ENCODE results near the gene RAPGEF6. TPM values are rescaled to one million over a fixed set of nuclear protein-coding genes. Genes with fewer than 3 reads are reported as not detected.

RAPGEF6 gene
- total RNA-seq, 2 experiments from 2014 or later, result 26.7 to 31.3 TPM

GRCh38 chr5:131659841-131660240 is 24.8 kb upstream of the RAPGEF6 start:
- Mint-ChIP-seq H3K27me3 (no peaks in the 10 kb centered on the region), H3K9me3 (no peaks in the 10 kb centered on the region), H3K27ac (no peak overlapping the region), H3K4me1 (ENCODE audit: low read depth) (peaks cover 2% of the 10 kb centered on the region), H3K36me3 (peaks cover 28% of the 10 kb centered on the region), H3K4me3 (no peak overlapping the region)
- DNase-seq, result no peak
- intact Hi-C loops (cut with micrococcal nuclease), result no loop called here
- ChIA-PET CTCF (no interaction called here), POLR2A (no interaction called here)

- peaks cover 31% of the 10 kb centered on the region for H3K36me3 Mint-ChIP-seq
- peaks cover 2% of the 10 kb centered on the region for H3K4me1 Mint-ChIP-seq (ENCODE audit: low read depth)
- CTCF ChIA-PET, result no interaction called here
- H3K27ac Mint-ChIP-seq, result no peak overlapping the region
- POLR2A ChIA-PET, result interaction anchor here (0.8 kb wide), 1 partner anchor 528 kb away, joined by 4 read pairs; no protein-coding TSS in a partner anchor
- DNase-seq, result no peak
- no peaks in the 10 kb centered on the region for H3K9me3 Mint-ChIP-seq
- intact Hi-C loops (cut with micrococcal nuclease), result no loop called here
- H3K27me3 Mint-ChIP-seq, result no peaks in the 10 kb centered on the region
- no peak overlapping the region for H3K4me3 Mint-ChIP-seq
Observed at GRCh38 chr5:131659290-131659689, 24.3 kb upstream of the RAPGEF6 start.

GRCh38 chr5:131654776-131655175 is 19.7 kb upstream of the RAPGEF6 start:
- Mint-ChIP-seq H3K27me3 (no peaks in the 10 kb centered on the region), H3K36me3 (peaks cover 42% of the 10 kb centered on the region), H3K4me1 (ENCODE audit: low read depth) (peaks cover 2% of the 10 kb centered on the region), H3K4me3 (no peak overlapping the region), H3K9me3 (no peaks in the 10 kb centered on the region), H3K27ac (no peak overlapping the region)
- intact Hi-C loops (cut with micrococcal nuclease), result no loop called here
- no peak for DNase-seq
- POLR2A ChIA-PET, result no interaction called here
- CTCF ChIA-PET, result no interaction called here

- no peak overlapping the region for H3K27ac Mint-ChIP-seq
- no peaks in the 10 kb centered on the region for H3K9me3 Mint-ChIP-seq
- no peak overlapping the region for H3K4me3 Mint-ChIP-seq
- H3K4me1 Mint-ChIP-seq (ENCODE audit: low read depth), result peaks cover 2% of the 10 kb centered on the region
- ChIA-PET POLR2A (no interaction called here), CTCF (no interaction called here)
- peaks cover 40% of the 10 kb centered on the region for H3K36me3 Mint-ChIP-seq
- DNase-seq, result no peak
- intact Hi-C loops (cut with micrococcal nuclease), result no loop called here
- H3K27me3 Mint-ChIP-seq, result no peaks in the 10 kb centered on the region
Observed at GRCh38 chr5:131654309-131654708, 19.3 kb upstream of the RAPGEF6 start.

GRCh38 chr5:131649161-131649560 is 14.1 kb upstream of the RAPGEF6 start:
- no peak for DNase-seq
- POLR2A ChIA-PET, result interaction anchor here (0.6 kb wide), 1 partner anchor 13 kb away, joined by 3 read pairs; no protein-coding TSS in a partner anchor
- H3K36me3 Mint-ChIP-seq, result peaks cover 36% of the 10 kb centered on the region
- no peak overlapping the region for H3K27ac Mint-ChIP-seq
- no peaks in the 10 kb centered on the region for H3K27me3 Mint-ChIP-seq
- intact Hi-C loops (cut with micrococcal nuclease), result no loop called here
- no peaks in the 10 kb centered on the region for H3K9me3 Mint-ChIP-seq
- H3K4me1 Mint-ChIP-seq (ENCODE audit: low read depth), result no peaks in the 10 kb centered on the region
- CTCF ChIA-PET, result no interaction called here
- H3K4me3 Mint-ChIP-seq, result no peak overlapping the region

- peaks cover 36% of the 10 kb centered on the region for H3K36me3 Mint-ChIP-seq
- H3K4me1 Mint-ChIP-seq (ENCODE audit: low read depth), result no peaks in the 10 kb centered on the region
- no peaks in the 10 kb centered on the region for H3K27me3 Mint-ChIP-seq
- intact Hi-C loops (cut with micrococcal nuclease), result no loop called here
- no peak overlapping the region for H3K27ac Mint-ChIP-seq
- DNase-seq, result no peak
- CTCF ChIA-PET, result interaction anchor here (1.0 kb wide), 1 partner anchor 57 kb away, joined by 3 read pairs; no protein-coding TSS in a partner anchor
- POLR2A ChIA-PET, result interaction anchor here (0.5 to 0.6 kb wide), 2 partner anchors 15 to 110 kb away, joined by 3 to 4 read pairs; no protein-coding TSS in a partner anchor
- H3K9me3 Mint-ChIP-seq, result no peaks in the 10 kb centered on the region
- H3K4me3 Mint-ChIP-seq, result no peak overlapping the region
Observed at GRCh38 chr5:131647048-131647769, 12.2 kb upstream of the RAPGEF6 start.

GRCh38 chr5:131644822-131645221 is 9.8 kb upstream of the RAPGEF6 start:
- no peak overlapping the region for H3K4me3 Mint-ChIP-seq
- CTCF ChIA-PET, result interaction anchor here (1.2 kb wide), 1 partner anchor 55 kb away, joined by 4 read pairs; no protein-coding TSS in a partner anchor
- H3K36me3 Mint-ChIP-seq, result peaks cover 14% of the 10 kb centered on the region
- no peak overlapping the region for H3K27ac Mint-ChIP-seq
- peaks cover 10% of the 10 kb centered on the region for H3K4me1 Mint-ChIP-seq (ENCODE audit: low read depth)
- intact Hi-C loops (cut with micrococcal nuclease), result no loop called here
- no peaks in the 10 kb centered on the region for H3K27me3 Mint-ChIP-seq
- no peaks in the 10 kb centered on the region for H3K9me3 Mint-ChIP-seq
- POLR2A ChIA-PET, result no interaction called here
- DNase-seq, result no peak

- intact Hi-C loops (cut with micrococcal nuclease), result no loop called here
- ChIA-PET POLR2A (no interaction called here), CTCF (interaction anchor here (1.2 kb wide), 1 partner anchor 55 kb away, joined by 4 read pairs; no protein-coding TSS in a partner anchor)
- Mint-ChIP-seq H3K36me3 (peaks cover 11% of the 10 kb centered on the region), H3K9me3 (no peaks in the 10 kb centered on the region), H3K4me3 (no peak overlapping the region), H3K4me1 (ENCODE audit: low read depth) (peaks cover 14% of the 10 kb centered on the region), H3K27ac (no peak overlapping the region), H3K27me3 (no peaks in the 10 kb centered on the region)
- no peak for DNase-seq
Observed at GRCh38 chr5:131644370-131644769, 9.3 kb upstream of the RAPGEF6 start.

GRCh38 chr5:131641494-131641893 is 6.5 kb upstream of the RAPGEF6 start:
- Mint-ChIP-seq H3K27me3 (no peaks in the 10 kb centered on the region), H3K27ac (no peak overlapping the region), H3K9me3 (no peaks in the 10 kb centered on the region), H3K36me3 (peaks cover 11% of the 10 kb centered on the region), H3K4me1 (ENCODE audit: low read depth) (peaks cover 20% of the 10 kb centered on the region), H3K4me3 (no peak overlapping the region)
- ChIA-PET POLR2A (no interaction called here), CTCF (interaction anchor here (1.2 to 2.9 kb wide), 2 partner anchors 9 to 52 kb away, joined by 3 to 8 read pairs; no protein-coding TSS in a partner anchor)
- DNase-seq, result no peak
- intact Hi-C loops (cut with micrococcal nuclease), result no loop called here

GRCh38 chr5:131640043-131640856 is 5.2 kb upstream of the RAPGEF6 start:
- H3K27me3 Mint-ChIP-seq, result peaks cover under 1% of the 10 kb centered on the region
- H3K4me1 Mint-ChIP-seq (ENCODE audit: low read depth), result peaks cover 25% of the 10 kb centered on the region
- ChIA-PET CTCF (interaction anchor here (1.2 to 2.9 kb wide), 5 partner anchors 8 to 423 kb away, joined by 3 to 8 read pairs (median 3); no protein-coding TSS in a partner anchor), POLR2A (no interaction called here)
- H3K27ac Mint-ChIP-seq, result peak overlapping the region; percentile 85
- intact Hi-C loops (cut with micrococcal nuclease), result no loop called here
- peaks cover 9% of the 10 kb centered on the region for H3K36me3 Mint-ChIP-seq
- H3K4me3 Mint-ChIP-seq, result peak overlapping the region; percentile 13
- DNase-seq, result peak; percentile 84
- no peaks in the 10 kb centered on the region for H3K9me3 Mint-ChIP-seq

- CTCF ChIA-PET, result interaction anchor here (0.8 to 2.9 kb wide), 3 partner anchors 49 to 369 kb away, joined by 3 to 8 read pairs (median 3); no protein-coding TSS in a partner anchor
- H3K27ac Mint-ChIP-seq, result peak overlapping the region; percentile 68
Observed at GRCh38 chr5:131639148-131639547, 4.1 kb upstream of the RAPGEF6 start.

GRCh38 chr5:131637694-131638093 is 2.7 kb upstream of the RAPGEF6 start:
- intact Hi-C loops (cut with micrococcal nuclease), result loop anchor here (5.0 to 10.0 kb wide), 5 partner anchors 255 to 857 kb away; partner anchors contain the start of genes IRF1 and SLC22A4

More at GRCh38 chr5:131639148-131639547, 4.1 kb upstream of the RAPGEF6 start:
- Mint-ChIP-seq H3K36me3 (peaks cover 9% of the 10 kb centered on the region), H3K9me3 (no peaks in the 10 kb centered on the region), H3K4me3 (no peak overlapping the region), H3K27me3 (peaks cover 3% of the 10 kb centered on the region), H3K4me1 (ENCODE audit: low read depth) (peaks cover 28% of the 10 kb centered on the region)
- POLR2A ChIA-PET, result no interaction called here
- intact Hi-C loops (cut with micrococcal nuclease), result loop anchor here (5.0 to 10.0 kb wide), 5 partner anchors 257 to 856 kb away; partner anchors contain the start of genes IRF1 and SLC22A4
- no peak for DNase-seq

More at GRCh38 chr5:131637694-131638093, 2.7 kb upstream of the RAPGEF6 start:
- no peak overlapping the region for H3K27ac Mint-ChIP-seq
- peaks cover 32% of the 10 kb centered on the region for H3K4me1 Mint-ChIP-seq (ENCODE audit: low read depth)
- H3K27me3 Mint-ChIP-seq, result peaks cover 3% of the 10 kb centered on the region
- peaks cover 10% of the 10 kb centered on the region for H3K36me3 Mint-ChIP-seq
- no peaks in the 10 kb centered on the region for H3K9me3 Mint-ChIP-seq
- ChIA-PET CTCF (no interaction called here), POLR2A (interaction anchor here (1.0 kb wide), 1 partner anchor 159 kb away, joined by 3 read pairs; the partner anchor contains the start of gene FNIP1)
- H3K4me3 Mint-ChIP-seq, result no peak overlapping the region
- DNase-seq, result no peak

All from activated CD4-positive, alpha-beta memory T cell treated with anti-CD3 and anti-CD28 coated beads for 36 hours (primary cell).